H1 (cell line): ENCODE data around the gene TMEM245. TPM values are rescaled to one million over a fixed set of nuclear protein-coding genes. Genes with fewer than 3 reads are reported as not detected.

ENCODE experiments used
- CTCF ChIA-PET: fragments of 300-600 bp; sonication (Branson Sonifier 250); formaldehyde crosslinking; loops from one replicate; lab custom pipeline; 2021; ENCODE audit not compliant: partially characterized antibody; lab: Charles Lee
- POLR2A ChIA-PET: fragments of 300-600 bp; sonication (Branson Sonifier 250); formaldehyde crosslinking; loops from one replicate; lab custom pipeline; 2021; ENCODE audit warnings: inconsistent platforms; ENCODE audit not compliant: partially characterized antibody; lab: Charles Lee
- DNase-seq, 2 experiments: peaks; one replicate each; pipeline versions ENCODE4 v3.0.0 to v3.0.0-alpha.2; 2010 to 2022; ENCODE audit warnings: low spot score in 2 of 2, low read depth in 1 of 2, mixed read lengths in 1 of 2
- FAIRE-seq: peaks from 2 replicates; lab custom pipeline; 2011; peaks lifted over from hg19 to GRCh38; lab: Jason Lieb, UNC
- H2AFZ ChIP-seq: 2 replicates; pipeline ENCODE4 v1.8.1; 2012; ENCODE audit warnings: low read length, inconsistent platforms
- H2AK5ac ChIP-seq: 2 replicates; pipeline ENCODE4 v1.6.1; 2013; ENCODE audit warnings: low read depth, low read length
- H2BK120ac ChIP-seq: replicated peaks from 2 replicates; pipeline ENCODE3; 2013; ENCODE audit warnings: low read depth, low read length, inconsistent platforms
- H2BK12ac ChIP-seq: 2 replicates; pipeline ENCODE4 v1.6.1; 2013; ENCODE audit warnings: low read depth, low read length
- H2BK15ac ChIP-seq: 2 replicates; pipeline ENCODE4 v1.6.1; 2013; ENCODE audit warnings: low read length
- H2BK20ac ChIP-seq: 2 replicates; pipeline ENCODE4 v1.6.1; 2013; ENCODE audit warnings: low read length
- H2BK5ac ChIP-seq: 2 replicates; pipeline ENCODE4 v1.6.1; 2013; ENCODE audit warnings: low read depth, low read length
- H3K14ac ChIP-seq: 2 replicates; pipeline ENCODE4 v1.6.1; 2013; ENCODE audit warnings: inconsistent platforms; ENCODE audit not compliant: insufficient read length
- H3K18ac ChIP-seq: 2 replicates; pipeline ENCODE4 v1.6.1; 2013; ENCODE audit warnings: low read length; ENCODE audit errors: extremely low read depth
- H3K23ac ChIP-seq: 2 replicates; pipeline ENCODE4 v1.6.1; 2013; ENCODE audit warnings: inconsistent platforms; ENCODE audit not compliant: insufficient read length
- H3K23me2 ChIP-seq: 2 replicates; pipeline ENCODE4 v1.6.1; 2013; ENCODE audit warnings: low read depth, low read length
- H3K27ac ChIP-seq: 2 replicates; pipeline ENCODE4 v1.6.1; 2011; ENCODE audit warnings: low read depth, low read length, inconsistent platforms
- H3K27me3 ChIP-seq, 4 experiments: replicated peaks in 1 of 4; 1 replicate in 1 of 4; 2 replicates in 3 of 4; pipeline versions ENCODE4 v1.6.1 to v1.8.1; 2011 to 2013; ENCODE audit warnings: low read length in 3 of 4, mild to moderate bottlenecking in 3 of 4, inconsistent platforms in 2 of 4, mixed read lengths in 2 of 4, moderate library complexity in 1 of 4; ENCODE audit not compliant: control insufficient read depth in 3 of 4, insufficient read depth in 3 of 4; ENCODE audit errors: extremely low read depth in 1 of 4
- H3K36me3 ChIP-seq, 4 experiments: 2 replicates each; pipeline versions ENCODE4 v1.6.1 to v1.8.1; 2011 to 2013; ENCODE audit warnings: mild to moderate bottlenecking in 4 of 4, low read length in 3 of 4, moderate library complexity in 2 of 4, control low read depth in 1 of 4, inconsistent platforms in 1 of 4; ENCODE audit not compliant: insufficient read depth in 4 of 4, control insufficient read depth in 2 of 4
- H3K4ac ChIP-seq: replicated peaks from 2 replicates; pipeline ENCODE3; 2013; ENCODE audit warnings: low read length, low read depth, mixed read lengths, inconsistent platforms; ENCODE audit not compliant: insufficient read length
- H3K4me1 ChIP-seq, 4 experiments: replicated peaks in 1 of 4; 1 replicate in 1 of 4; 2 replicates in 3 of 4; pipeline versions ENCODE4 v1.6.1 to v1.8.1; 2011 to 2013; ENCODE audit warnings: low read length in 3 of 4, inconsistent platforms in 2 of 4, mixed read lengths in 1 of 4; ENCODE audit not compliant: insufficient read depth in 4 of 4, control insufficient read depth in 3 of 4
- H3K4me2 ChIP-seq, 2 experiments: 2 replicates each; pipeline versions ENCODE4 v1.6.1 to v1.8.1; 2011 to 2013; ENCODE audit warnings: low read depth in 2 of 2, low read length in 2 of 2, control low read depth in 1 of 2, inconsistent platforms in 1 of 2, mild to moderate bottlenecking in 1 of 2; ENCODE audit not compliant: insufficient read depth in 1 of 2
- H3K4me3 ChIP-seq, 4 experiments: fragments of 200-600, 300-600 bp in 1 of 4; sonication (generic), shearing (Covaris generic), sonication (Bioruptor Twin) in 1 of 4; 2 replicates each; pipeline versions ENCODE4 v1.5.1 to v1.8.1; 2011 to 2016; ENCODE audit warnings: low read length in 4 of 4, low read depth in 3 of 4, control low read depth in 2 of 4, inconsistent platforms in 2 of 4, mild to moderate bottlenecking in 2 of 4, mixed read lengths in 1 of 4, moderate library complexity in 1 of 4; ENCODE audit not compliant: insufficient read depth in 2 of 4; ENCODE audit errors: extremely low read depth in 1 of 4
- H3K56ac ChIP-seq: replicated peaks from 2 replicates; pipeline ENCODE3; 2013; ENCODE audit warnings: low read depth, mild to moderate bottlenecking, mixed read lengths, low read length, inconsistent platforms; ENCODE audit not compliant: insufficient read length
- H3K79me1 ChIP-seq: 2 replicates; pipeline ENCODE4 v1.6.1; 2013; ENCODE audit warnings: low read depth, low read length, control low read depth
- H3K79me2 ChIP-seq, 2 experiments: 2 replicates each; pipeline versions ENCODE4 v1.6.1 to v1.8.1; 2012 to 2013; ENCODE audit warnings: low read length in 2 of 2, mild to moderate bottlenecking in 2 of 2, inconsistent platforms in 1 of 2; ENCODE audit not compliant: insufficient read depth in 2 of 2, control insufficient read depth in 1 of 2
- H3K9ac ChIP-seq, 4 experiments: replicated peaks in 1 of 4; 1 replicate in 1 of 4; 2 replicates in 3 of 4; pipeline versions ENCODE4 v1.6.1 to v1.8.1; 2011 to 2013; ENCODE audit warnings: low read depth in 3 of 4, low read length in 3 of 4, control low read depth in 2 of 4, mild to moderate bottlenecking in 2 of 4, moderate library complexity in 2 of 4, inconsistent platforms in 1 of 4; ENCODE audit errors: extremely low read depth in 1 of 4
- H3K9me3 ChIP-seq, 2 experiments: 2 replicates each; pipeline versions ENCODE4 v1.6.1 to v1.8.1; 2012 to 2013; ENCODE audit warnings: mild to moderate bottlenecking in 2 of 2, moderate library complexity in 2 of 2, control low read depth in 1 of 2, inconsistent platforms in 1 of 2, low read depth in 1 of 2, low read length in 1 of 2, mixed read lengths in 1 of 2; ENCODE audit not compliant: insufficient read depth in 2 of 2
- H4K20me1 ChIP-seq, 2 experiments: replicated peaks in 1 of 2; 2 replicates each; pipeline versions ENCODE3 to v1.8.1; 2011 to 2013; ENCODE audit warnings: inconsistent platforms in 2 of 2, low read length in 2 of 2, mild to moderate bottlenecking in 1 of 2; ENCODE audit not compliant: insufficient read depth in 2 of 2, control insufficient read depth in 1 of 2
- H4K5ac ChIP-seq: 2 replicates; pipeline ENCODE4 v1.6.1; 2013; ENCODE audit warnings: low read length, low read depth, mixed read lengths, inconsistent platforms; ENCODE audit not compliant: insufficient read length
- H4K8ac ChIP-seq: 2 replicates; pipeline ENCODE4 v1.8.0; 2013; ENCODE audit warnings: mild to moderate bottlenecking, moderate library complexity, low read length, inconsistent platforms; ENCODE audit not compliant: insufficient read depth; ENCODE audit errors: extremely low read depth
- H4K91ac ChIP-seq: replicated peaks from 2 replicates; pipeline ENCODE3; 2013; ENCODE audit warnings: low read length, mixed read lengths, inconsistent platforms; ENCODE audit not compliant: insufficient read length
- BACH1 ChIP-seq: IDR thresholded peaks from 2 replicates; pipeline ENCODE4 v1.6.1; 2012; ENCODE audit warnings: low read length, improper control_type of control experiment
- BRCA1 ChIP-seq: IDR thresholded peaks from 2 replicates; pipeline ENCODE4 v1.6.1; 2012; ENCODE audit warnings: low read depth, low read length, improper control_type of control experiment
- EZH2 ChIP-seq: fragments of 200-600 bp; sonication (generic); IDR thresholded peaks from 2 replicates; pipeline ENCODE4 v1.7.1; 2012; ENCODE audit warnings: low read depth, mild to moderate bottlenecking, moderate library complexity, low read length, inconsistent platforms; ENCODE audit not compliant: severe bottlenecking
- KDM4A ChIP-seq: IDR thresholded peaks from one replicate; pipeline ENCODE4 v1.7.1; 2012; ENCODE audit warnings: low read depth, mild to moderate bottlenecking, moderate library complexity, low read length, inconsistent platforms; ENCODE audit not compliant: severe bottlenecking
- PHF8 ChIP-seq: fragments of 200-600 bp; sonication (generic); conservative IDR thresholded peaks from 2 replicates; pipeline ENCODE4 v1.7.1; 2012; ENCODE audit warnings: low read depth, mild to moderate bottlenecking, inconsistent platforms, low read length, moderate library complexity
- RFX5 ChIP-seq: IDR thresholded peaks from 2 replicates; pipeline ENCODE4 v1.6.1; 2011; ENCODE audit warnings: low read depth, low read length, improper control_type of control experiment, borderline replicate concordance
- TEAD4 ChIP-seq: IDR thresholded peaks from 2 replicates; pipeline ENCODE4 v1.6.1; 2012; ENCODE audit warnings: low read depth, low read length, inconsistent platforms, mixed read lengths
- YY1 ChIP-seq: IDR thresholded peaks from 2 replicates; pipeline ENCODE4 v1.6.1; 2011; ENCODE audit warnings: low read depth, mild to moderate bottlenecking, low read length
- WGBS, 2 experiments: shearing (Covaris generic) in 1 of 2; methylation state at CpG; one replicate each; pipeline versions ENCODE4 v1.1.6 to v1.1.7; 2013 to 2015; ENCODE audit warnings: low lambda C conversion rate in 2 of 2, mixed read lengths in 2 of 2, inconsistent platforms in 1 of 2, low coverage in 1 of 2, missing lambda C conversion rate in 1 of 2; ENCODE audit not compliant: insufficient replicate concordance in 2 of 2, insufficient coverage in 1 of 2, insufficient read length in 1 of 2; ENCODE audit errors: extremely low coverage in 1 of 2, missing lambda C conversion rate in 1 of 2; 5-methylcytosine and 5-hydroxymethylcytosine counted together
- polyA plus RNA-seq, 7 experiments: library from polyadenylated mRNA; depleted of rRNA in 3 of 7; stranded (reverse) in 5 of 7; unstranded in 2 of 7; fragments of >200 nt in 5 of 7; fragments of 200-250 nt in 2 of 7; gene quantifications; 1 replicate in 5 of 7; 2 replicates in 1 of 7; 4 replicates in 1 of 7; pipeline versions ENCODE4 v1.2.1 to v1.2.3, GENCODE V29; 2011 to 2013; ENCODE audit warnings: missing spikeins in 2 of 7, mixed read lengths in 2 of 7
- total RNA-seq: library from RNA; stranded (reverse); fragmentation: NEBNext Ultra II Directional; extraction: Animal tissue kit (Norgen Biotek cat#: 25700); gene quantifications from 2 replicates; pipeline ENCODE4 v1.2.1, GENCODE V29; 2021

Gene TMEM245
- total and polyA plus RNA-seq, 2 of the 8 experiments (the other 6 are each of a cell fraction or from before 2014, with no cell fraction given), result 44.3 to 45.8 TPM

GRCh38 chr9:109033941-109034700 is 85.6 kb downstream of the TMEM245 start:
- peaks cover 3 to 54% (median 24%) of the 10 kb centered on the region in 4 experiments; a peak in 7 of 8 replicates for H3K36me3 ChIP-seq
- H3K27ac ChIP-seq, result no peak overlapping the region
- ChIA-PET POLR2A (interaction anchor here (0.9 to 1.3 kb wide), 2 partner anchors 20 to 86 kb away, joined by 3 read pairs; partner anchors contain the start of gene TMEM245), CTCF (interaction anchor here (0.9 to 1.3 kb wide), 4 partner anchors 11 to 18 kb away, joined by 3 to 5 read pairs (median 4); no protein-coding TSS in a partner anchor)
- no peak overlapping the region for H2BK20ac ChIP-seq
- DNase-seq (no peak), FAIRE-seq (no peak)
- no peak overlapping the region for H3K4me2 ChIP-seq
- H2BK5ac ChIP-seq, result no peak overlapping the region
- H2AFZ ChIP-seq, result no peak overlapping the region
- H3K14ac ChIP-seq, result no peak overlapping the region
- no peak overlapping the region for H3K9ac ChIP-seq
- no peak for TF ChIP-seq EZH2
- TF ChIP-seq KDM4A, result no peak
- TF ChIP-seq YY1, result no peak
- TF ChIP-seq PHF8, result no peak
- no peak for TF ChIP-seq BACH1
- no peak for TF ChIP-seq RFX5
- no peak for TF ChIP-seq TEAD4
- no peak for TF ChIP-seq BRCA1
- H3K23me2 ChIP-seq, result no peaks in the 10 kb centered on the region
- no peak overlapping the region for H4K8ac ChIP-seq
- peaks cover 0 to 3% of the 10 kb centered on the region in 2 experiments for H4K20me1 ChIP-seq
- 93% methylated on average over 6 of the region's 6 CpGs; no CpG with 5 or more reads in 1 of the 2 experiments for WGBS, 2 experiments
- no peak overlapping the region for H4K5ac ChIP-seq
- H3K23ac ChIP-seq, result no peak overlapping the region
- no peaks in the 10 kb centered on the region for H3K4me1 ChIP-seq
- H3K18ac ChIP-seq, result no peak overlapping the region
- no peaks in the 10 kb centered on the region for H3K79me1 ChIP-seq
- H3K4me3 ChIP-seq, result no peak overlapping the region
- H3K56ac ChIP-seq, result no peak overlapping the region
- H3K4ac ChIP-seq, result no peak overlapping the region
- H2BK15ac ChIP-seq, result no peak overlapping the region
- no peak overlapping the region for H2BK120ac ChIP-seq
- H3K27me3 ChIP-seq, result no peaks in the 10 kb centered on the region
- no peaks in the 10 kb centered on the region for H3K9me3 ChIP-seq
- H2BK12ac ChIP-seq, result no peak overlapping the region
- no peak overlapping the region for H2AK5ac ChIP-seq
- no peak overlapping the region for H4K91ac ChIP-seq
- no peaks in the 10 kb centered on the region for H3K79me2 ChIP-seq
